GM18867 (cell line): ENCODE data around the gene JPH4.

Experiments
- ATAC-seq: cut with Tn5 transposase; IDR thresholded peaks from one replicate; pipeline ENCODE4 v1.9.1; 2021; ENCODE audit warnings: mild to moderate bottlenecking, moderate library complexity; ENCODE audit not compliant: unreplicated experiment

JPH4 gene

GRCh38 chr14:23580948-23581281 is 2.3 kb upstream of the JPH4 start:
- no peak for ATAC-seq

- ATAC-seq, result no peak
Measured at GRCh38 chr14:23580152-23580926, 1.7 kb upstream of the JPH4 start.

DNA sequence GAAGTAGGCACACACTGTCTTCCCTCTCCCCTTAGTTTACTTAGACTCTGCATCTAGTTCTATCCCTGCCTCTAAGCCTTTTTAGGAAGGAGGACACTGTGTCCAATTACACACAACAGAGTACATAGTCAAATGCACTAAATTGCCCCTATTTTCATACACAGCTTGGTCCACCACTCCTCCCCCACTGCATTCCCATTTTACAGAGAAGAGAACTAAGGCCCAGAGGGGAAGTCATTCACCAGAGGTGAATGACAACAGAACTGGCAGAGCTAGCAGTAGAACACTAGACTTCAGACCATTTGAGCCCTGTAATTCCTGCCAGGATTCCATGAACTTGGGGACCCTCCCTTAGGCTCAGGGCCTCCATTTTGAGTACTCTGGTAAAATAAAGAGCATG is 1.1 kb upstream of the JPH4 start:
- no peak for ATAC-seq

GRCh38 chr14:23579311-23579630 is 681 bp upstream of the JPH4 start:
- no peak for ATAC-seq

GRCh38 chr14:23577710-23578392 is 739 bp downstream of the JPH4 start:
- ATAC-seq, result no peak

- ATAC-seq, result no peak
Measured at GRCh38 chr14:23577004-23577681, 1.4 kb downstream of the JPH4 start.

DNA sequence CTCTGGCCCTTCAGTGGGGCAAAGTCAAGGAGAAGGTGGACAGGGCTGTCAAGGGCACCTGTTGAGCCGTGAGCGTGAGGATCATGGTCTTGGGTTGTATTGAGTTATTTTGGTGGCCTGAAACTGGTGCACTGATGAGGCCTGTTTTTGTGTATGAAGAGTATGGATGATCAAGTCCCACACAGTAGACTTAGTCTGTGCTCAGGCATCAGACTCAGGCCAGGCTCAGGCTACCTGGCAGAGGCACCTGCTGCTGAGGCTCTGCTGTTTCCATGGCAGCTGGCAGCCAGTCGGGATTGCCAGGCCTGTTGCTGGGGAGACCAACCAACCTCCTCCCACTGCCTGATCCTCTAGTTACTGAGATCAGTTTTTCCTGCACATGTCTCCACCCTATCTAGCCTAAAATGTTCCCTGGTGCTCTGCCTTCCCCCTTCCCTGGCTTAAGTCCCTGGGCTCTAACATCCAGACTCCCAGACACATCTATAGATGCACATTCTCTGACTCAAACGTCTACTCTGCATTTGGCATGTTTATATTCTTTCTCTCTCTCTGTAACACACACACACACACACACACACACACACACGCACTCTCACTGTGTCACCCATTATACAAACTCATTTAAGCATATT is 5.1 kb downstream of the JPH4 start:
- no peak for ATAC-seq

GRCh38 chr14:23572836-23573235 is 5.8 kb downstream of the JPH4 start:
- no peak for ATAC-seq

DNA sequence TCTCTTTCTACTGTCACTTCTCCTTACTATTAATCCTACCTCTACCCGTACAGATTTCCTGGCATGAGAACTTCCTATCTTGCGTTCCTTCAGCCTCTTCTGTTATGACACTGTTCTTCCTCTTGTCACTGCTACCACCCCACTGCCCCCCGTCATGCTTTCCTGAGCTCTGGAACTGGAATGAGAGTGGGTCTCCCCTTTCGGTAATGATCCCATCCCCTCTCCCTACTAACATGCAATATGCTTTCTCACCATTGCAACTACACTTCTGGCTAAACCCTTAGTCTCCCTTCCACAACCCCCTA is 6.1 kb downstream of the JPH4 start:
- ATAC-seq, result no peak

DNA sequence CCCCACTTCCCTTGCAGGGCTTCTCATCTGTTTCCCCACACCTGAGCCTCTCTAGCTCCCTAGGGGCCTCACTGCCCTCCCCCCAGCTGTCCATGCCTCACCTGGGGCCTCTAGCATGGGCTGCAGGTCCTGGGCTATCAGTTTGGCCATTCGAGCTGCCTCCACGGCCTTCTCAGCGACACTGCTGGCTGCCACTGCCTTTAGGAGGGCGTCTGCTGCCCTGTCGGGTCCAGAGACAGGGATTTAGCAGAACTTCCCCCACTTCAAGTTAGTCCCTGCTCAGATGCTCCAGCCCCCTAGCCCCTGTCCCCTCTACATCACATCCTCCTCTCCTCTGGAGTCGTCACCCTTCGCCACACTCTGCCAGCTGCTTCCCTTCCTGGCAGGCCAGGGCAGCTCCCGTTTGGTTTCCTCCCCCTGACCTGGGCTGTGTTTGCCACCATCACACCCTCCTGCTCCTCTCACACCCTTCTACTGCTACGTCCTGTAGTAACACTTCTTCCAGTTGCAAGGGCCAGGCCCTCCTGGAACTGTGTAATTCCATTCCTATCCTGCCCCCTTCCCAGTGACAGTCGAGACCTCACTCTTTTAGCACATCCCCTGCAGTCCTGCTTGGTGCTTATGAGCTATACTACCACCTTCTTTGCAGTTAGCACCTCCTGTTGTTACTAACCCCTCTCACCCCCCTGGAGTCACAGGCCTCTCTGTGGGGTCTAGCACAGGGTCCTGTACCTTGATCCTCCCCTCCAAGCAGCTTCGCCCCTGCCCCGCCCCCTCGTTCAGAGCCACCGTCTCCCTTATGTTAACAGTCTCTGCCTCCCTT is 6.7 kb downstream of the JPH4 start:
- no peak for ATAC-seq

- no peak for ATAC-seq
Measured at GRCh38 chr14:23570806-23571483, 7.6 kb downstream of the JPH4 start.

- ATAC-seq, result no peak
Measured at GRCh38 chr14:23569443-23570151, 9.0 kb downstream of the JPH4 start.

GRCh38 chr14:23568600-23569331 is 9.8 kb downstream of the JPH4 start:
- ATAC-seq, result no peak

DNA sequence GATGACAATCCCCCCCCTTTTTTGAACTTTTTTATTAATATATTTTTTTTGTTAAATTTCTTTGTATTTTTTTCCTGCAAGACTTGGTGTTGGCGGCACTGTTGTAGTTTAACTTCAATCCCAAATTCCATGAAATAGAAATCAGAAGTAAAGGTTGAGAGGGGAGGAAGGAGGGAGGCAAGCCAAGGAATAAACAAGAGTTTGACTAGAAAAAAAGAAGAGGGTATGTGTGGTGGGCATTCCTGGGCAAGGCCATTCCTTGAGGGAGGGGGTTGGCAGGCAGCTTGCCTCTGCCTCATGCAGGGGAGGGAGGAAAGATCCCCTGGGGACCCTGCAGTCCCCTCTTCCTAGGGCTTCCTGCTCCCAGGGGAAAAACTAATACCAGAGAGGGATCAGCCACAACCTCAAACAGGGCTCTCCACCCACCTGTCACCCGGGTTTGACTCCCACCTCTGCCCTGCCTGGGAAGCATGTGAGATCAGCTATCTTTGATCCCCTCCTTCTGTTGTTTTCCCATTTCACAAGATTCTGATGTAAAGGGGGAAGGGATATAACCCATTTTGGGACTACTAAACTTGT is 10.5 kb downstream of the JPH4 start:
- ATAC-seq, result no peak

DNA sequence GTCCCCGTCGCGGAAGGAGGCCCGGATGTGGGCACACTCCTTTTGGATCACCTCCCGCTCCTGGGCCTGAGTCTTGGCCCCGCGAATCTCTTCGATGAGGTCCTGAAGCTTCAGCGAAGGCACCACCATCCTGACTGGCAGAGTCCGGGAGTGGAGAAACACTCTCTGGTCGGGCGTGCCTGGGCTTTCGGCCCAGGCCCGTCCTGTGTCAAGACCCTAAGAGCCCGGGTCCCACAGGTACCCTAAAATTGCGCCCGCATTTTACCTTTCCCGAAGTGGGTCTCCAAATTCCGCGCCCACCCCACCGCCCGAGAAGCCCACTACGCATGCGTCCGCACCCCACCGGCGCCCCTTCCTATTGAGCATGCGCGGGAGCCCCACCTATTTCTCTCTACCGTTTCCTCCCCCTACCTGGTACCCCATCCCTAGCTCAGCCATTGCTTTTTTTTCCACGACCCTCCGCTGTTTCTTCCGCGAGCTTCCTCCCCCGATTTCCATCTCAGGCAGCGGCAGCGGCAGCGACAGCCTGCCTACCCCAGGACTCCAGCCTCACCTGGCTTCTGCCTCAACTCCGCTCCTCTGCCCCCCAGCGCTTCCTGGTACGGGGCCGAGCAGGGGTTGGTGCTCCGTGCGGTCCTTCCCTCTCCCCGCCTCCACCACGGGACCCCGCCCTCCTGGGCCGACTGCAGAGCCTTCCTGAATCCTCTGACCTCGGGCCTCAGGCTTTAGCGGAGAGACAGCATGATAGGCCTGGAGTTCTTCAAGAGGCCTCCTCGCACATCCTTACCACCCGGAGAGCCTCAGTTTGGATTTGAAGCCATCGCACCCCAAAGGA is 11.2 kb downstream of the JPH4 start, which contains the start of gene AP1G2:
AP1G2 (minus strand) TSS at position 606 of the 835 bp plus-strand sequence; CDS start at position 129, 477 bp downstream.
- peak; percentile 92 for ATAC-seq

GRCh38 chr14:23566778-23567185 is 11.8 kb downstream of the JPH4 start:
- peak; percentile 13 for ATAC-seq

GRCh38 chr14:23566112-23566777 is 12.3 kb downstream of the JPH4 start:
- ATAC-seq, result no peak
